Measurements from ENCODE around the gene JAKMIP2.

- no peak for TF ChIP-seq CTCF (conservative IDR thresholded peaks at IDR 0.05; ENCODE audit: low read depth, low read length)
- TF ChIP-seq EZH2 (IDR thresholded peaks at IDR 0.05; ENCODE audit: borderline replicate concordance, low read depth, low read length, poor library complexity, severe bottlenecking): no peak
Observed at GRCh38 chr5:147694772-147695171, 87.8 kb downstream of the JAKMIP2 start.

Data from A673 (cell line).